Esophagus (tissue), 2 donors: Measurements from ENCODE around the gene PLCB1. TPM values are rescaled to one million over a fixed set of nuclear protein-coding genes. Genes with fewer than 3 reads are reported as not detected.

Source experiments
- H3K27ac ChIP-seq, 2 donors: one replicate each; pipeline ENCODE4 v1.5.1; 2013; ENCODE audit warnings: low read depth in 2 of 2, mild to moderate bottlenecking in 2 of 2, inconsistent platforms in 1 of 2, low read length in 1 of 2, moderate library complexity in 1 of 2
- H3K27me3 ChIP-seq, 2 donors: one replicate each; pipeline ENCODE4 v1.6.1; 2013; ENCODE audit warnings: low read length in 2 of 2, control low read depth in 1 of 2, mild to moderate bottlenecking in 1 of 2; ENCODE audit not compliant: insufficient read depth in 2 of 2, control insufficient read depth in 1 of 2
- H3K36me3 ChIP-seq, 2 donors: one replicate each; pipeline ENCODE4 v1.6.1; 2013; ENCODE audit warnings: low read length in 1 of 2; ENCODE audit not compliant: control insufficient read depth in 2 of 2, insufficient read depth in 2 of 2
- H3K4me1 ChIP-seq, 2 donors: one replicate each; pipeline ENCODE4 v1.6.1; 2013; ENCODE audit warnings: low read length in 1 of 2; ENCODE audit not compliant: control insufficient read depth in 2 of 2, insufficient read depth in 2 of 2
- H3K4me3 ChIP-seq, 2 donors: one replicate each; pipeline ENCODE4 v1.5.1; 2013; ENCODE audit warnings: low read length in 2 of 2, mild to moderate bottlenecking in 2 of 2, low read depth in 1 of 2, moderate library complexity in 1 of 2
- H3K9me3 ChIP-seq, 2 donors: one replicate each; pipeline ENCODE4 v1.6.1; 2013; ENCODE audit warnings: mild to moderate bottlenecking in 2 of 2, low read depth in 1 of 2, low read length in 1 of 2, moderate library complexity in 1 of 2; ENCODE audit not compliant: control insufficient read depth in 2 of 2, insufficient read depth in 1 of 2
- WGBS, 2 donors: extraction: QIAGEN DNeasy Blood & Tissue Kit; methylation state at CpG; one replicate each; pipeline ENCODE4 v1.1.7; 2013; 5-methylcytosine and 5-hydroxymethylcytosine counted together
- polyA plus RNA-seq, 2 donors: library from polyadenylated mRNA; stranded (reverse); fragments of 200-250 nt; gene quantifications; one replicate each; pipeline ENCODE4 v1.2.3, GENCODE V29; 2013
- donor health status: healthy with polysubstance abuse.
- donor health status: Bipolar disorder and iron deficiency.

The PLCB1 gene
- polyA plus RNA-seq, 2 donors: 1.7 to 3.0 TPM

DNA sequence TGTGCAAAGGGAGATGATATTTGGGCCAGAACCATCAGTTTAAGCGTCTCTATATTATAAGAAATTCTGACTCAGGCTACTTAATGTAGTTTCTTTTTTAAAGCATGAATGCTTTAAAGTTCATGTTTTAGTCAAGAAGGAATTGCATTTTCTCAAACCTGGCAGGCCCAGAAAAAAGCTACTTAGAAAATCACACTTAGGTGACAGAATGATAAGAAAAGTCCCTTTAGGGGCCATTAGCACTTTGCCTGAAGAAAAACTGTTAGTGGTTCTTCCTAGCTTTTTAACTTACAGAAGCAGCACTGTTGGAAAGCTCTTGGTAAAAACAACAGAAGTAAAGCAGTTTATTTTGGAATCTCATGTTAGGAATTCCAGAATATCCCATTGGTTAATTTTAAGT is 387.8 kb downstream of the PLCB1 start:
- Histone ChIP-seq H3K9me3 (no peaks in the 10 kb centered on the region), H3K4me3 (no peak overlapping the region), H3K27me3 (no peaks in the 10 kb centered on the region), H3K4me1 (no peaks in the 10 kb centered on the region), H3K36me3 (no peaks in the 10 kb centered on the region), H3K27ac (no peak overlapping the region)
- WGBS, 2 donors: 92 to 98% methylated on average over 1 of the region's 1 CpG

DNA sequence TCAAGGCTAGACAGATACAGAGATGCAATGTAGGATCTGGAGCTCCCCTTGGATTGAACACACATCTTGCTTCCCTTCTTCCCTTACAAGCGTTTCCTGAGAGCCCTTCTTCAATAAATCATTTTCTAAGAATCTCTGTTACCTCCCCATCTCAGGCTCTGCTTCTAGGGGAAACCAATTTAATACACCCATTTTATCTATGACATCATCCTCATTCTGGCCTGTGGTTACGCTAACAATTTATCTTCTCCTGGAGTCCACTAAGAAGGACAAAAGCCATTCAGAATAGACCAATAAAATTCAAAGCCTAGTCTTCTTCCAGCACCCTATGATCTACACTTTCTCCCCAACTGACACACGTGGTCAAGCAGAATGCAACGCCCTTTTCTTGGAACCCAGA is 390.1 kb downstream of the PLCB1 start:
- Histone ChIP-seq H3K4me1 (no peaks in the 10 kb centered on the region), H3K4me3 (no peak overlapping the region), H3K27me3 (no peaks in the 10 kb centered on the region), H3K9me3 (no peaks in the 10 kb centered on the region), H3K27ac (no peak overlapping the region), H3K36me3 (no peaks in the 10 kb centered on the region)
- 81 to 84% methylated on average over 4 of the region's 4 CpGs for WGBS, 2 donors

DNA sequence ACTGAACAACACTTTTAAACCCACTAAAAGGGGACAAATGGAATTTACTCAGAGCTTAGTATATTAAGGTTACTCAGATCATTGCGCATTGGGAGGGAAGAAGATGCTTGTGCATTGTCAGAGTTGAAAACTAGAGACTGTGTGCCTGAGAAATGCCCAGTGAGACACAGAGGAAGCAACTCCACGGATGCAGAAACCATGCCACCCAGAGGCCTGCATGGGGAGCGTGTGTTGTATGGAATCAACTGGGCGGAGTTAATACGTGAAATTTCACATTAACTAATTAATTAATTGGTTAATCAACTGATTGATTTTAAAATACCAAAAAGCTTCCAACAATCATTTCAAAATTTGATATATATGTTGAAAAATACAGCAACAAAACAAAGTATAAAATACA is 391.6 kb downstream of the PLCB1 start:
- 81 to 82% methylated on average over 5 of the region's 5 CpGs for WGBS, 2 donors
- no peaks in the 10 kb centered on the region for H3K27me3 ChIP-seq
- no peaks in the 10 kb centered on the region for H3K36me3 ChIP-seq
- no peaks in the 10 kb centered on the region for H3K4me1 ChIP-seq
- H3K4me3 ChIP-seq: no peak overlapping the region
- H3K27ac ChIP-seq: no peak overlapping the region
- H3K9me3 ChIP-seq: no peaks in the 10 kb centered on the region

DNA sequence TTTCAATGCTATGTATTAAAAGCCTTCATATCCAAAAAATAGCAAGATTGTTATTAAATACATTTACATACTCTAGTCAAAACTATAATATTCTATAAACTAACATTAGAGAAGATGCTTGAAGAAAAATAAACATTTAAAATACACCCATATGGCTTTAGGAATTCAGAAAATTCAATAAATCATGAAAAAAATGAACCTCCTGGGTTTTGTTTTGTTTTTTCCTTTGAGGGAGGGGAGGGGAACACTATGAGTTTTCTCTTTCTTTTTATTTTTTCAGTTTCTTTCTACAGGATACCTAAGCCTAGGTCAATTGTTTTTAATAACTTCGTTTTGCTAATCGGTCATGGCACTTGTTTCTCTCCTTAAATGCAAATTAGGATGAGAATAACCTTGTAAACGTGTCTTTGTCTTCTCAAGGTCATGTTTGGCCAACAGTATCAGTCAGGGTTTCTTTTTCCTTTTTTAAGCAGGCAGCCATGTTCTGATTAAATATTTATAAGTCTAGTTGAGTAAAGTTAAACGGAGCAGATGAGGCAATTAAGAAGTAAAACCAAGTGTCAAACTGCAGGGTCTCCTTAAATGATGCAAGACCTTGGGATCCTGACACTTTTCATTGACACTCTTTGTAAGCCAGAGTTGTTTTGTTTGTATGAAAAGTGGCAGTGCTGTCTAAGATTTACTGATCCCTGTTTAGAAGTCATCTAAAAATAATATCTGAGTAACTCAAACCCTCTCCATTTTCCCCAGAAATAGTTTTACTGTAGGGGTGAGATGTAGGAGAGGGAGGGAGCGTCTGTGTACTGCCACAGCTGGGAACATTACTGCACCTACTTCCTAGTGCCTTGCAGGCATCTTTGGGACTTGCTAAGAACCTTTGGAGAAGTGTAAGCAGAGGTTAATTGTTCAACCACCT is 392.3 kb downstream of the PLCB1 start:
- H3K27ac ChIP-seq: no peak overlapping the region
- H3K4me1 ChIP-seq: no peaks in the 10 kb centered on the region
- H3K4me3 ChIP-seq: no peak overlapping the region
- WGBS, 2 donors: 64 to 66% methylated on average over 5 of the region's 5 CpGs
- H3K9me3 ChIP-seq: no peaks in the 10 kb centered on the region
- H3K27me3 ChIP-seq: no peaks in the 10 kb centered on the region
- H3K36me3 ChIP-seq: no peaks in the 10 kb centered on the region

DNA sequence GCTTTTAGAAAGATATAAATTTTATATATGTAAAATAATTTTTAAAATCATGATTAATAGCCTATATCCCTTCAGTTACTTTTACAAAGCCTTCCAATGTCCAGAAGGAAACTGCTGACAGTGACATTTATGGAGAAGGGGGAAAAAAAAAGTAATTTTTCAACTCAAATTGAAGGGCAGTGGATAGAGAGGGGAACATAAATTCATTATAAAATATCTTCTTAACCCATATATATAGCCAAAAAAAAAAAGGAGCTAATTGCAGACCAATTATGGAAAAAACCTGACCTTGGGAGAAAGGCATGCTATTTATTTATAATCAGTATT is 392.9 kb downstream of the PLCB1 start:
- Histone ChIP-seq H3K4me3 (no peak overlapping the region), H3K27ac (no peak overlapping the region), H3K36me3 (no peaks in the 10 kb centered on the region), H3K4me1 (no peaks in the 10 kb centered on the region), H3K27me3 (no peaks in the 10 kb centered on the region), H3K9me3 (no peaks in the 10 kb centered on the region)

DNA sequence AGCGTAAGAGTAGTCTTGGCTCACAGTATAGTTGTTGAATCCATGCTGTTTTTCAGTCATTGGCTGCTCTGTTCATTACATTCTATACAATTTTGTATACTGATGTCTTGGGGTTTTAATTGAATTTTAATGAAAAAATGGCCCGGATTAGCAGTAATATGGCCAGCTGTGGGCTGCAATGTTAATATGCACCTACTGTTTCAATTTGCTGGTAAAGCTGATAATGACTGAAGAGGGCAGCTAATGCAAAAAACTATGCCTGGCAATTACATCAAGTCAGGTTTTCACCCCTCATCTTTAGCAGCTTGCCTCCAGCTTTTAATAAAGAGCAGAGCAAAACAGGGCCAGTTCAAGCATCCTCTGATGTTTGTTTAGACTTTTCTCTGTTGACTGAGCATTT is 394.5 kb downstream of the PLCB1 start:
- no peaks in the 10 kb centered on the region for H3K27me3 ChIP-seq
- H3K4me1 ChIP-seq: no peaks in the 10 kb centered on the region
- no peaks in the 10 kb centered on the region for H3K36me3 ChIP-seq
- H3K9me3 ChIP-seq: no peaks in the 10 kb centered on the region
- 91 to 92% methylated on average over 2 of the region's 2 CpGs for WGBS, 2 donors
- no peak overlapping the region for H3K4me3 ChIP-seq
- no peak overlapping the region for H3K27ac ChIP-seq

DNA sequence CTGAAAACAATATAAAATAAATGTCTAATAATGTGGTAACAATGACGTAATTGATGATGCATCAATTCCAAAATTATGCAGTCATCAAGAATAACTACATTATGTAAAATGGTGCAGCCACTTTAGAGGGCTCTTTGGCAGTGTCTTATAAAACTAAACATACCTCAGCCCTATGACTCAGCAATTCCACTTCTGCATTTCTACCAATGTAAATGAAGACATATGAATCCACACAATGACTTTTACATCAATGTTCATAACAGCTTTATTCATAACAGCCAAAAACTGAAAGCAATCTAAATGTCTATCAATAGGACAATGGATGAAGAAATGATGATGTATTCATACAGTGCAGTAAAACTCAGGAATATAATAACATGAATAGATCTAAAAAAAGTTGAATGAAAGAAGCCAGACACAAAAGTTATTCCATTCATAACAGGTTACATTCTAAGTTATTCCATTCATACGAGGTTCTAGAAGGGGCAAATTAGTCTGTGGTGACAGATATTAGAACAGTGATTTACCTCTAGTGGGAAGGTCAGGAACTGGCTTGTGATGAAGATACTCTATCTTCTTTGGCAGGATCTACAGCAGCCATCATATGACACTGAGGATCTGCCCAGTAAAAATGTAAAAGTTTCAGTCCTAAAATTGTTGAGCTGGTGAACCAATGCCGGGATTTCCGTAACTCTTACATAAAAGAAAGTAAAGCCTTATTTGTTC is 396.1 kb downstream of the PLCB1 start:
- Histone ChIP-seq H3K36me3 (no peaks in the 10 kb centered on the region), H3K27me3 (no peaks in the 10 kb centered on the region), H3K4me3 (no peak overlapping the region), H3K4me1 (no peaks in the 10 kb centered on the region), H3K27ac (no peak overlapping the region), H3K9me3 (no peaks in the 10 kb centered on the region)
- whole genome bisulfite sequencing, 2 donors: 72% methylated on average over 4 of the region's 4 CpGs

DNA sequence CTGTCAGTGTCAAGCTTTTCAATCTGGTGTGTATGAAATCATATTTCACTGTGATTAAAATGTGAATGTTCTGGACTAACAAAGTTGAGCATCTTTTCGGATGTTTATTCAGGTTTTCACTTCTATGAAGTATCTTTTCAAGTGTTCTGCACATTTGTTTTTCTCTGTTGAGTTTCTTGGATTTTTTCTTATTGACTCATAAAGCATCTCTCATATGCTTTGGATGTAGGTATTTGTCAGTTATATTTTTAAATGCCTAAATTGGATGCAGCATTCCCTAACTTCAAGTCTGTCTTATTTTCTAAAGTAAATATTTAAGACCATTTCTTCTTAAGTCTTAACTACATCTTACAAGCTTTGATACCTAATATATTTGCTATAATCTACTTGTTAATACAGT is 398.0 kb downstream of the PLCB1 start:
- no peaks in the 10 kb centered on the region for H3K4me1 ChIP-seq
- no peak overlapping the region for H3K4me3 ChIP-seq
- no peak overlapping the region for H3K27ac ChIP-seq
- no peaks in the 10 kb centered on the region for H3K27me3 ChIP-seq
- 81 to 90% methylated on average over 1 of the region's 1 CpG for WGBS, 2 donors
- H3K9me3 ChIP-seq: no peaks in the 10 kb centered on the region
- H3K36me3 ChIP-seq: no peaks in the 10 kb centered on the region

DNA sequence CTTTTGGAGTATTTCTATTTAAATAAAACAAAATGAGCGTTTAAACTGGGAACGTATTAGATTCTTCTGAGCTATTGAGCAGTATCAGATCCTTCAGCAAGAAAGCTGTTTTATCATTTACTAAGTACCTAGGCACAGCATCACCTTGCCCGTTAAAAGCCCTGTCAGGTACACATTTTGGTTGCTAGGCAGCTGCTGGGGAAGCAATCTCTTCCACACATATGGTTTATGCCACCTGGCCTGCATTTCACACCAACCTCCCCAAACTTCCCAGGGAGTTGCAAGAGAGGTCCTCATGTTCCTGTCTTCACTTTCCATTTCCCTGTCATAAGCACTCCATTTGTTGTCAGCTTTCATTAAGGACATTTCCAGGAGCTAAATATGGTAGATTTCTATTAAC is 400.1 kb downstream of the PLCB1 start:
- no peaks in the 10 kb centered on the region for H3K9me3 ChIP-seq
- H3K4me3 ChIP-seq: no peak overlapping the region
- H3K36me3 ChIP-seq: no peaks in the 10 kb centered on the region
- no peak overlapping the region for H3K27ac ChIP-seq
- WGBS, 2 donors: 76 to 94% methylated on average over 3 of the region's 3 CpGs
- H3K27me3 ChIP-seq: no peaks in the 10 kb centered on the region
- no peaks in the 10 kb centered on the region for H3K4me1 ChIP-seq
